ENCODE data around the gene SNPH.

Gene SNPH

DNA sequence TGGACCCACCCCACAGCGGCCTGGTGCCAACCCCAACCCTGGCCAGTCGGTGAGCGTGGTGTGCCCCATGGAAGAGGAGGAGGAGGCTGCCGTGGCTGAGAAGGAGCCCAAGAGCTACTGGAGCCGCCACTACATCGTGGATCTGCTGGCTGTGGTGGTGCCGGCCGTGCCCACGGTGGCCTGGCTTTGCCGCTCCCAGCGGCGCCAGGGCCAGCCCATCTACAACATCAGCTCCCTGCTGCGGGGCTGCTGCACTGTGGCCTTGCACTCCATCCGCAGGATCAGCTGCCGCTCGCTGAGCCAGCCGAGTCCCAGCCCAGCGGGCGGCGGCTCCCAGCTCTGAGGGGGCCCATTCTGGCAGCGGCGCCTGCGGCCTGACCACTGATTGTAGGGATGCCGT is 39.6 kb downstream of the SNPH start:
- in situ Hi-C loops (cut with MboI; ENCODE audit: low sequenced_read_pairs): no loop called here

GRCh38 chr20:1306316-1307135 is 40.4 kb downstream of the SNPH start:
- in situ Hi-C loops (cut with MboI; ENCODE audit: low sequenced_read_pairs): no loop called here

- in situ Hi-C loops (cut with MboI; ENCODE audit: low sequenced_read_pairs): no loop called here
Observed at GRCh38 chr20:1307171-1307570, 41.1 kb downstream of the SNPH start.

GRCh38 chr20:1307571-1307971 is 41.5 kb downstream of the SNPH start:
- in situ Hi-C loops (cut with MboI; ENCODE audit: low sequenced_read_pairs): no loop called here

- in situ Hi-C loops (cut with MboI; ENCODE audit: low sequenced_read_pairs): no loop called here
Observed at GRCh38 chr20:1308067-1308701, 42.1 kb downstream of the SNPH start.

DNA sequence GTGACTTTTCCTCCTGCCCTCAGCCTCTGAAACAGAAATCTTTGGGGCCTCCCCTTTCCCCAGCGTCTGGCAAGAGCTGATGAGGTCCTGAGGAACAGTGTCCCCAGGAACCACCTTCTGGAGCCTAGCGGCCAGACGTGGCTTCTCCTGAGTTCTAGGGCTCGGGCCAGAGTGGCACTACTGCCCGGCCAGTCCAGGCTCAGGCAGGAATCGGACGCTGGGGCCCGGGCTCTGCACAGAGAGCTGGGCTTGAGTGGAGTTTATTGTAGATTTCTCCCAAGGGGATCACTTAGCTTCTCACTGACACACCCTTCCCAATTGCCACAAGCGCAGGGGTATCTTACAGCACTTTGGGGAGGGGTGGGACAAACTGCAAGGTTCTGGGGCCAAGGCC is 42.6 kb downstream of the SNPH start:
- in situ Hi-C loops (cut with MboI; ENCODE audit: low sequenced_read_pairs): no loop called here

DNA sequence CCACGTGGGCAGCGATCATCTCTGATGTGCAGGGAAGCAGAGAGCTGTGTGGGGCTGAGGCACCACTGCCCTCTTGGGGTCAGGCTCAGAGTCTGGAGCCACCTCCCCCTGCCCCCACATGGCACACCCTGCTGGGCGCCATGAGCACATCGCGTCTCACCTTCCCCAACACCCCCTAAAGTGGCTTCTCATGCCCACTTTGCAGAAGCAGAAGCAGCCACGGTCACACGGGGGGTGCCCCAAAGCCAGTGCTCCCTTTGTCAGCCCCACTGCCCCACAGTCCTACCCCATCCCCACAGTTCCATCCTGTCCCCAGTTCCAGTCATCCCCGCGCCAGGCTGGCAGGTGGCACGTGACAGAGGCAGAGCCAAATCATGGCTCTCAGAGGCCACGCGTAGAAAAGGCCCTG is 43.3 kb downstream of the SNPH start:
- in situ Hi-C loops (cut with MboI; ENCODE audit: low sequenced_read_pairs): no loop called here

- in situ Hi-C loops (cut with MboI; ENCODE audit: low sequenced_read_pairs): no loop called here
Observed at GRCh38 chr20:1310071-1310470, 44.0 kb downstream of the SNPH start.

DNA sequence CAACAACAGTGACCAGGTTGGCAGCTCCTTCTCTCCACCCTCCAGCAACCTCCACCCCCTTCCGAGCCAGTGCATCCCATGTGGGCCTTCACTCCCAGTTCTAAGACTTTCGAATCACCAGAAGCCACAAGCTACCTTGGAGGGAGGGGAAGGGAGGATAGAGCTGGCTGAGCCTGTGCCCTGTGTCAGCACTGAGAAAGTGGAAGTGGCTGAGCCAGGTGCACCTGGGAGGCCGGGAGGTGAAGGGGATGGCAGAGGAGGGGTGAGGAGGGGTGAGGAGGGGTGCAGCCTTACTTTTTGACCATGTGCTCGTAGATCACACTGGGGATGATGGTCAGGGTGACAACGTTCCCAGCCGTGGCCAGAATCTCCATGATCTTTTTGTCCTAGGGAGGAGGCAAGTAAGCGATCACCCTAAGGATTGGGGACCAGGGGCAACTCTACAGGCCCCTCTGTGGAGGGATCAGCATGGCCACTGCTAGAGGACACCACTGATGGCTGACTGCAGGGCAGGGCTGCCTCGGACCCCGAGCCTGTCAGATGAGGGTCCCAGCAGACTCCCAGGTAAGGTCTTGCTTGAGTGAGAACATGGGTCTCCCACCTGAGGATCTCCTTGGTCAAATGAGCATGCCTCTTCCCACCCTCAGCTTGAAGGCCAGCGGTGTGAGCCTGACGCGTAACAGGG is 44.6 kb downstream of the SNPH start:
- in situ Hi-C loops (cut with MboI; ENCODE audit: low sequenced_read_pairs): no loop called here

DNA sequence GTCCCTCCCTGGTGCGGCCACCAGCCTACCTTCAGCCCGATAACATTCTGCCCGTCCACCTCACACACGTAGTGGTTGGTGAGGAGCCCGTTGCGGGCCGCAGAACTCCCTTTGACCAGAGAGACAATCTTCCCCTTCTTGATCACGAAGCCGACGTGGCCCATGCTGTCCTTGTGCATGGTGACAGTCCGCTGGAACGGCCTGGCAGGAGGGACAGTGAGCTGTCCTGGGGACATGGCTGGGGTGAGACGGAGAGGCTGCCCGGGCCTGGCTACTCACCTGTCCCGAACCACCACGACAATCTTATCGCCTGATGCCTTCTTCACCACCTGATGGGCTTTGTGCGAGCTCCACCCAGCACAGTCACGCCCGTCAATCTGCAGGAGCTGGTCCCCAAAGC is 46.2 kb downstream of the SNPH start:
- in situ Hi-C loops (cut with MboI; ENCODE audit: low sequenced_read_pairs): no loop called here

DNA sequence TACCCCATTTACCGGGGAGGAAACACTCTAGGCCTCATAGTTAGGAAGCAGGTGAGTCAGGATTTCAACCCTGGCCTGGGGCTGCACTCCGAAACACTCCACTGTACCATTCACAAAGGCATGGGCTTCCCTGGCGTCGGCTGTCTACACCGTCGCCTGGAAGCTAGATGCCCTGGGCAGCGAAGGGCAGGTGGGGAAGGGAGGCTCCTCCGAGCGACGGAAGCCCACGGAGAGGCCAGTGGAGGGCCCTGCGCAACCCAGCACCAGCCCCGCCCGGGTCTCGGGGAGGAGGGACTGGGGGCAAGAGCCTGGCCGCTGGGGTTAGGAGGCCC is 46.8 kb downstream of the SNPH start:
- in situ Hi-C loops (cut with MboI; ENCODE audit: low sequenced_read_pairs): no loop called here

DNA sequence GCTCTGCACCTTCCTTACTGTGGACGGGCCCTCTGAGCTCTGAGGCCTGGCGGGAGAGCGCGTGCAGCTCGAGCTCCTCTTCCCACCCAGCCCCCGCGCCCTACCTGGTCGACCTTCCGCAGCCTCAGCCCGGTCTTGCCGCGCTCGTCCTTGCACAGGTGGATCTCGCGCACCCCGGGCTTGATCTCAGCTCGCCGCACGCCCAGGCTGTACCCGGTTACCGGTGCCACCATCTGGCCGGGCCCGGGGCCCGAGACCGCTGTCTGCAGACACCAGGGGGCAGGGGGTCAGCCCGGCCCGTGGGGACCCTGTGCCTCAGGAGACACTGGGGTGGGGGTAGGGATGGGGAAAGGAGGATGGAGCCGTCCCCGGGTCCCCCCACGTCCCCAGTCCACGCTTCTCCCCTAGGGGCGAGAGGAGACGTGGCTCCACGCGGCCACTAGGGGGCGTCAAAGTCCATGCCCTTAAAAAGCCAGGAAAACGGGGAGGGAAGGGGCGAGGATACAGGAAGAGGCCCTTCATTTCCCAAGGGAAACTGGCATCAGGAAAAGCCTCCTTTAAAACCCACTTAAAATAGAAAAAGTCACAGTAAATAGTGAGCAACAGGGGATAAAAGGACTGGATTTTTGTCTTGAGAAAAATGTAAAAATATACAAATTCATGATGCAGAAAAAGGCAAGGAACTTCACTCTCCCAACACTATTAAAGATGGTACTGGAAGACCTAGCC is 47.3 kb downstream of the SNPH start:
- in situ Hi-C loops (cut with MboI; ENCODE audit: low sequenced_read_pairs): no loop called here

- in situ Hi-C loops (cut with MboI; ENCODE audit: low sequenced_read_pairs): no loop called here
Observed at GRCh38 chr20:1315804-1316203, 49.7 kb downstream of the SNPH start.

DNA sequence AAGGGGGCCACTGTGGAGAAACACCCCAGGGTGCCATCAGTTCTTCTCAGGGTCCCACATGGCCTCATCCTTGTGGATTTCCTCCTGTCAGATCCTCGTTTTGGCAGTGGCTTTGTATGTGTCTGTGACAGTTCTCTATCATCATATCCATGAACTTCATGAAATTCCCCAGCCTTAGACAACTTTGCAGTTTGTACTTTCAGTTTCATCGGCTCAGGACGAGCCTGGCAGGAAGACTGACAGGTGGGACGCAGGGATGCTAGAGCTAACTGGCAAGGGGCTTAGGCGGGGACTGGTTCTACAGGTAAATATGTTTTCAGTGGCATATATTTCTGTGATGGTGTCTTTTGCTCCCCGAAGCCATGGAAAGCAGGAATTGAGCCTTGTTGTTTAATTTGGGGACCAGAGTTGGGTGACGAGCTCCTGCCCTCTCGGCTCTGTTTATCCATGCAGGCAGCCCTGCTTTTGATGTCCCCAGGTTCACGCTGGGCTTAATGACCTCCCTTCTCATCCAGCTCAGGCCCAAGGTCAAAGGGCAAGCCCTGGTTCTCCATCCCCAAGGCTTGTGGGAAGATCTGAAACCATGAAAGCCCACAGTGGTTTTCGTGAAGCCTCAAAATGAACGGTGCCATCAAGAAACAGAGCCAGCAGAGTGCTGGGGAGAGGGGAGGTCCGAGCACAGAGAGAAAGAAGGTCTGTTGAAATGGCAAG is 51.6 kb downstream of the SNPH start:
- in situ Hi-C loops (cut with MboI; ENCODE audit: low sequenced_read_pairs): no loop called here

GRCh38 chr20:1319051-1319450 is 53.0 kb downstream of the SNPH start:
- in situ Hi-C loops (cut with MboI; ENCODE audit: low sequenced_read_pairs): no loop called here

DNA sequence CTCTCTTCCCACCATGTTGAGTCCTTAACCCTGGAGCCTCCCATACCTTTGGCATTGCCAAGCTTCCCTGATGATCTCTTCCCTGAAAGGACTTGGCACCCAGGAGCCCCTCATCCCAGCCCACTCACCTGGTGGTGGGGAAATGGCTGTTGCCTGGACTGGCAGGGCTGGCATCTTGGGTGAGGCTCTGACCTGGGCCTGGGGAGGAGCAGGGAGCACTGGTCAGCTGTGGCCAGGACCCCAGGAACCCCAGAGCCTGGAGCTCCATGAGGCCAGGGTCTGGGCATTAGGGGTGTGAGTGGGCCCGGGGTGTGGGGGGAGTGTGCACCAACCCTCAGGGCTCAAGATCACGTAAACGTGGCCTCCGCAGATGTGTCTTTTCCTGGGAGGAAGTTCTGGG is 53.4 kb downstream of the SNPH start:
- in situ Hi-C loops (cut with MboI; ENCODE audit: low sequenced_read_pairs): no loop called here

GRCh38 chr20:1320016-1320415 is 53.9 kb downstream of the SNPH start:
- in situ Hi-C loops (cut with MboI; ENCODE audit: low sequenced_read_pairs): no loop called here

- in situ Hi-C loops (cut with MboI; ENCODE audit: low sequenced_read_pairs): no loop called here
Observed at GRCh38 chr20:1320902-1321653, 55.0 kb downstream of the SNPH start.

DNA sequence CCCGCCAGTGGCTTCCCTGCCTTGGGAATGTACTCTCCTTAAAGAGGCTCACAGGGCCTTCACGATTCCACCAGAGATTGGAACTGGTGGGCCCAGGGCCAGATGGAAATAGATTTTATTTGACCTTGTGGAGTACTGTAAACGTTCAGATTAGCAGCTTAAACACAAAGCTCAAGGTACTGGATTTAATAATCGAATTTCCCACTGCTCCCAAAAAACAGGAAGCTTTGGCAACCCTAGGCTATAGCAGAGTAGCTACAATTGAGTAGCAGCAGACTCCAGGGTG is 55.5 kb downstream of the SNPH start:
- in situ Hi-C loops (cut with MboI; ENCODE audit: low sequenced_read_pairs): no loop called here

- in situ Hi-C loops (cut with MboI; ENCODE audit: low sequenced_read_pairs): no loop called here
Observed at GRCh38 chr20:1322511-1323245, 56.6 kb downstream of the SNPH start.
